ENCODE measurements around the gene DACT3. TPM values are rescaled to one million over a fixed set of nuclear protein-coding genes. Genes with fewer than 3 reads are reported as not detected.

DACT3 gene
- total RNA-seq, result 0.19 and 0.27 TPM in 2 replicates

GRCh38 chr19:46661020-46661731 lies at the start of gene DACT3:
DACT3 (minus strand) TSS chr19:46661182; CDS start chr19:46661064, 118 bp downstream.

GRCh38 chr19:46635920-46636761 lies 24.8 kb downstream of the DACT3 start, which contains the start of gene GNG8:
GNG8 (minus strand) TSS chr19:46636202; CDS start chr19:46634682, 1,520 bp downstream.

GRCh38 chr19:46624958-46625661 lies 35.9 kb downstream of the DACT3 start, which contains the start of gene PTGIR:
PTGIR (minus strand) TSS chr19:46625089; CDS start chr19:46624225, 864 bp downstream.

GRCh38 chr19:46601318-46602224 lies 59.4 kb downstream of the DACT3 start, which contains the start of gene CALM3:
CALM3 (plus strand) TSS chr19:46601330; CDS start chr19:46601435, 105 bp downstream.

Other genes with a start within 250 kb of the DACT3 start
- gene CCDC8, start 247.6 kb downstream of the DACT3 start, total RNA-seq, result 0.45 and 3.2 TPM in 2 replicates
- not detected in 2 replicates for gene PNMA8C, start 232.2 kb downstream of the DACT3 start, total RNA-seq
- 2.4 and 4.4 TPM in 2 replicates for gene PNMA8A, start 189.6 kb downstream of the DACT3 start, total RNA-seq
- gene PNMA8B, start 165.3 kb downstream of the DACT3 start, total RNA-seq, result 0.09 and 0.28 TPM in 2 replicates
- gene CALM3, start 59.9 kb downstream of the DACT3 start, total RNA-seq, result 136 and 149 TPM in 2 replicates
- 0.27 and 3.4 TPM in 2 replicates for gene PTGIR, start 36.1 kb downstream of the DACT3 start, total RNA-seq
- gene GNG8, start 25.0 kb downstream of the DACT3 start, total RNA-seq, result not detected in 2 replicates
- 43.7 and 57.9 TPM in 2 replicates for gene PRKD2, start 55.9 kb upstream of the DACT3 start, total RNA-seq
- gene FKRP, start 84.9 kb upstream of the DACT3 start, total RNA-seq, result 10.6 and 17.0 TPM in 2 replicates
- gene STRN4, start 85.3 kb upstream of the DACT3 start, total RNA-seq, result 77.5 and 86.0 TPM in 2 replicates
- gene SLC1A5, start 127.4 kb upstream of the DACT3 start, total RNA-seq, result 43.4 and 89.5 TPM in 2 replicates
- 168 and 246 TPM in 2 replicates for gene AP2S1, start 189.7 kb upstream of the DACT3 start, total RNA-seq
- gene ARHGAP35, start 199.8 kb upstream of the DACT3 start, total RNA-seq, result 19.6 and 31.5 TPM in 2 replicates

Measured in endothelial cell of coronary artery (primary cell).